Heart right ventricle (tissue), 16 donors: ENCODE measurements around the gene FAM98C. TPM values are rescaled to one million over a fixed set of nuclear protein-coding genes. Genes with fewer than 3 reads are reported as not detected.

Experiments
- ATAC-seq, 8 donors: fragments of 200-7000 bp; cut with Tn5 transposase; one replicate each; pipeline ENCODE4 v1.9.1; 2020; ENCODE audit warnings: mild to moderate bottlenecking in 8 of 8, moderate library complexity in 8 of 8, moderate number of reproducible peaks in 1 of 8
- DNase-seq, 2 donors: peaks; one replicate each; pipeline ENCODE4 v3.0.0-alpha.2; 2020
- H3K27ac ChIP-seq, 10 donors: fragments of 200-600 bp; sonication (generic) in 2 of 10; one replicate each; pipeline versions ENCODE4 v1.5.0 to v1.8.0; 2020 to 2022; ENCODE audit warnings: mild to moderate bottlenecking in 3 of 10
- H3K27me3 ChIP-seq, 7 donors: fragments of 200-600 bp; one replicate each; pipeline ENCODE4 v1.8.0; 2021 to 2022; ENCODE audit warnings: mild to moderate bottlenecking in 2 of 7
- H3K36me3 ChIP-seq, 9 donors: fragments of 200-600 bp; sonication (generic) in 1 of 9; one replicate each; pipeline versions ENCODE4 v1.5.0 to v1.8.0; 2020 to 2022; ENCODE audit warnings: mild to moderate bottlenecking in 2 of 9
- H3K4me1 ChIP-seq, 9 donors: fragments of 200-600 bp; sonication (generic) in 1 of 9; one replicate each; pipeline versions ENCODE4 v1.5.0 to v1.8.0; 2020 to 2022; ENCODE audit warnings: mild to moderate bottlenecking in 4 of 9
- H3K4me3 ChIP-seq, 10 donors: fragments of 200-600 bp; sonication (generic) in 2 of 10; one replicate each; pipeline versions ENCODE4 v1.5.0 to v1.8.0; 2020 to 2022; ENCODE audit warnings: mild to moderate bottlenecking in 7 of 10, moderate library complexity in 2 of 10
- H3K9me3 ChIP-seq, 11 donors: fragments of 200-600 bp in 10 of 11; sonication (generic) in 2 of 11; one replicate each; pipeline versions ENCODE4 v1.5.0 to v1.8.0; 2013 to 2022; ENCODE audit warnings: mild to moderate bottlenecking in 2 of 11, control low read depth in 1 of 11, moderate library complexity in 1 of 11
- CTCF ChIP-seq, 9 donors: fragments of 200-600 bp; sonication (generic) in 2 of 9; IDR thresholded peaks; one replicate each; pipeline versions ENCODE4 v1.5.0 to v1.8.0; 2021 to 2022; ENCODE audit warnings: antibody characterized with exemption in 9 of 9, mild to moderate bottlenecking in 5 of 9, moderate library complexity in 1 of 9
- WGBS, 2 donors: extraction: QIAGEN DNeasy Blood & Tissue Kit; methylation state at CpG; one replicate each; pipeline ENCODE4 v1.1.7; 2013; ENCODE audit warnings: inconsistent platforms in 1 of 2; 5-methylcytosine and 5-hydroxymethylcytosine counted together
- intact Hi-C, 10 donors: fragments of 100-400 bp; cut with DNase I; formaldehyde crosslinking; loops; one replicate each; pipeline versions ENCODE4 v1.11.1 to v1.14.2; 2022
- polyA plus RNA-seq, 2 donors: library from polyadenylated mRNA; stranded (reverse); fragments of 200-250 nt; gene quantifications; one replicate each; pipeline ENCODE4 v1.2.3, GENCODE V29; 2013
- total RNA-seq, 10 donors: library from RNA; stranded (reverse); fragmentation: NEBNext Ultra II Directional in 3 of 10; extraction: Animal tissue kit (Norgen Biotek cat#: 25700) in 3 of 10; gene quantifications; one replicate each; pipeline versions ENCODE4 v1.2.1 to v1.2.4, GENCODE V29; 2021 to 2023
- donor health status: Arrhythmogenic right ventricular cardiomyopathy.
- donor health status: ischemic (EF 13 %, LVEDD 7.1; RV severe dilation, severe dysfunction).
- donor health status: healthy with polysubstance abuse.
- donor health status: DM: no; HTN: yes; CAD: no.
- donor health status: DM: no; HTN: no; CAD: no.
- donor health status: ischemic (EF 25% LVEDD 6.9; RV normal size, moderate dysfunction).
- donor health status: ischemic (EF 25% LVEDD 5.7; RV mildly dilated, moderate dysfunction).
- donor health status: healthy.
- donor health status: DM: yes; HTN: yes; CAD: no.
- donor health status: Ischemic cardiomyopathy.
- donor health status: ischemic (EF 35%, LVEDD 5.7; RV mildly dilated, moderate dysfunction).
- donor health status: nonischemic (EF 11% LVEDD 7.7; RV severe dilation, severe dysfunction).
- donor health status: DM: yes; HTN: yes; CAD: no.
- donor health status: PGD.
- donor health status: ischemic (EF 29% LVEDD 5.4; RV normal size, mild dysfunction).
- donor health status: nonischemic (EF 23%, LVEDD 6.1; RV moderate dilation, normal function).

FAM98C gene
- total and polyA plus RNA-seq, 12 donors, result 9.8 to 16.1 (median 12.3) TPM

DNA sequence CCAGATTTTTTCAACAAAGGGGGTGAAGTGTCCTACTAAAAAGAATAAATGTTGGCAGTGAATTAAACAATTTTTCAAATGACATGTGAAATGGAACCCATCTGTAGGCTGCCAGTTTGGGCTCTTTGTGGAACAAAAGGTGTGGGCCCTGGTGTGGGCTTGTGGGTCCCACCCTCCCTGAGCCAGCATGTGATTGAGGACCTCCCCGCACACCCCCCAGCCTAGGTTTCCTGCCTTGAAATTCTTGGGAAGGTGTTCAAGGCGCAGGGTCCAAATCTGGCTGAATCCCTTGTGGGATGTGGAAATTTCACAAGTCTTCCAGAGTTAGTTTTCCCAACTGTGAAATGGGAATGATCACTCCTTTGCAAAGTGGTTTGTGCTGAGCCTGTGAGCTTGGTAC lies 19.1 kb upstream of the FAM98C start:
- intact Hi-C loops, result no loop called here
- H3K4me1 ChIP-seq, result peaks cover 15 to 34% (median 26%) of the 10 kb centered on the region in 9 donors
- peaks cover 0 to 78% (median 54%) of the 10 kb centered on the region in 9 donors for H3K36me3 ChIP-seq
- TF ChIP-seq CTCF (IDR thresholded peaks at IDR 0.05), result no peak
- no peaks in the 10 kb centered on the region for H3K9me3 ChIP-seq
- peaks cover 0 to 34% (median 0%) of the 10 kb centered on the region in 7 donors for H3K27me3 ChIP-seq
- no peak overlapping the region for H3K4me3 ChIP-seq
- 96 to 98% methylated on average over 2 of the region's 2 CpGs for WGBS, 2 donors
- no peak for DNase-seq
- ATAC-seq, result no peak
- H3K27ac ChIP-seq, result no peak overlapping the region

GRCh38 chr19:38384209-38385027 lies 18.5 kb upstream of the FAM98C start:
- no peak for DNase-seq
- peaks cover 0 to 71% (median 47%) of the 10 kb centered on the region in 9 donors for H3K36me3 ChIP-seq
- 84 to 88% methylated on average over 10 of the region's 10 CpGs for WGBS, 2 donors
- TF ChIP-seq CTCF (IDR thresholded peaks at IDR 0.05), result peak in 1 of 9 donors; percentile 12
- H3K4me3 ChIP-seq, result no peak overlapping the region
- H3K27me3 ChIP-seq, result peaks cover 0 to 41% (median 0%) of the 10 kb centered on the region in 7 donors
- H3K27ac ChIP-seq, result no peak overlapping the region
- H3K4me1 ChIP-seq, result peaks cover 15 to 38% (median 33%) of the 10 kb centered on the region in 9 donors
- no peaks in the 10 kb centered on the region for H3K9me3 ChIP-seq
- intact Hi-C loops, result no loop called here
- ATAC-seq, result no peak

GRCh38 chr19:38385057-38385803 lies 17.7 kb upstream of the FAM98C start:
- H3K36me3 ChIP-seq, result peaks cover 0 to 63% (median 39%) of the 10 kb centered on the region in 9 donors
- ATAC-seq (no peak), DNase-seq (no peak)
- intact Hi-C loops, result no loop called here
- peaks cover 15 to 45% (median 33%) of the 10 kb centered on the region in 9 donors for H3K4me1 ChIP-seq
- TF ChIP-seq CTCF (IDR thresholded peaks at IDR 0.05), result no peak
- no peak overlapping the region for H3K27ac ChIP-seq
- H3K9me3 ChIP-seq, result no peaks in the 10 kb centered on the region
- H3K4me3 ChIP-seq, result no peak overlapping the region
- H3K27me3 ChIP-seq, result peaks cover 0 to 49% (median 0%) of the 10 kb centered on the region in 7 donors
- WGBS, 2 donors, result 80 to 81% methylated on average over 40 of the region's 40 CpGs

GRCh38 chr19:38385804-38386257 lies 17.1 kb upstream of the FAM98C start:
- H3K27me3 ChIP-seq, result peaks cover 0 to 55% (median 0%) of the 10 kb centered on the region in 7 donors
- peaks cover 15 to 47% (median 33%) of the 10 kb centered on the region in 9 donors for H3K4me1 ChIP-seq
- DNase-seq (no peak), ATAC-seq (no peak)
- no peak for TF ChIP-seq CTCF (IDR thresholded peaks at IDR 0.05)
- H3K36me3 ChIP-seq, result peaks cover 0 to 57% (median 35%) of the 10 kb centered on the region in 9 donors
- H3K4me3 ChIP-seq, result no peak overlapping the region
- intact Hi-C loops, result no loop called here
- WGBS, 2 donors, result 54 to 66% methylated on average over 33 to 40 of the region's 40 CpGs
- no peaks in the 10 kb centered on the region for H3K9me3 ChIP-seq
- H3K27ac ChIP-seq, result no peak overlapping the region
